Fibroblast of skin of scalp (primary cell): ENCODE measurements around the gene HOXA3. TPM values are rescaled to one million over a fixed set of nuclear protein-coding genes. Genes with fewer than 3 reads are reported as not detected.

Source experiments
- DNase-seq: peaks from one replicate; pipeline ENCODE4 v3.0.0-alpha.2; 2013
- polyA plus RNA-seq, 2 experiments: library from polyadenylated mRNA; unstranded; fragments of 120-200 nt; gene quantifications; one replicate each; pipeline ENCODE4 v1.2.1, GENCODE V29; 2013; ENCODE audit not compliant: insufficient read length in 2 of 2

Gene HOXA3
- polyA plus RNA-seq (2013, experiment 1 of 2; ENCODE audit: insufficient read length) = 0.11 TPM
- polyA plus RNA-seq (2013, experiment 2 of 2; ENCODE audit: insufficient read length) = 0.51 TPM

GRCh38 chr7:27151931-27152815 lies at the start of gene HOXA3:
Gene HOXA3, minus strand, starts transcription at chr7:27152583. Its CDS starts 41,943 bp downstream, at chr7:27110640.
- DNase-seq = no peak

GRCh38 chr7:27201580-27202017 lies 49.2 kb upstream of the HOXA3 start:
- no peak for DNase-seq

- DNase-seq = no peak
Measured at GRCh38 chr7:27200761-27201579, 48.6 kb upstream of the HOXA3 start.

- DNase-seq = no peak
Measured at GRCh38 chr7:27199849-27200760, 47.7 kb upstream of the HOXA3 start, which contains the start of gene HOXA13. Gene HOXA13, minus strand, starts transcription at chr7:27200091. Its CDS starts 14 bp downstream, at chr7:27200077.

- no peak for DNase-seq
Measured at GRCh38 chr7:27198871-27199801, 46.8 kb upstream of the HOXA3 start.

- no peak for DNase-seq
Measured at GRCh38 chr7:27198138-27198841, 45.9 kb upstream of the HOXA3 start.

- no peak for DNase-seq
Measured at GRCh38 chr7:27197137-27198042, 45.0 kb upstream of the HOXA3 start.

GRCh38 chr7:27196287-27196767 lies 43.9 kb upstream of the HOXA3 start:
- peak; percentile 57 for DNase-seq

- DNase-seq = no peak
Measured at GRCh38 chr7:27194686-27195379, 42.5 kb upstream of the HOXA3 start.

GRCh38 chr7:27194002-27194352 lies 41.6 kb upstream of the HOXA3 start:
- no peak for DNase-seq

- no peak for DNase-seq
Measured at GRCh38 chr7:27193335-27194001, 41.1 kb upstream of the HOXA3 start.

GRCh38 chr7:27192546-27193334 lies 40.4 kb upstream of the HOXA3 start:
- no peak for DNase-seq

GRCh38 chr7:27191833-27192545 lies 39.6 kb upstream of the HOXA3 start:
- no peak for DNase-seq

- no peak for DNase-seq
Measured at GRCh38 chr7:27191161-27191731, 38.9 kb upstream of the HOXA3 start.

- DNase-seq = no peak
Measured at GRCh38 chr7:27189997-27190748, 37.8 kb upstream of the HOXA3 start.
